CD4-positive, alpha-beta T cell (primary cell): ENCODE measurements around the gene ZBTB33. TPM values are rescaled to one million over a fixed set of nuclear protein-coding genes. Genes with fewer than 3 reads are reported as not detected.
A peak's percentile ranks its signal among the peaks of the same experiment; 100 is the strongest.

ENCODE experiments used
- ATAC-seq: fragments of 200-7000 bp; cut with Tn5 transposase; one replicate; pipeline ENCODE4 v1.10.0; 2022; ENCODE audit warnings: mild to moderate bottlenecking; ENCODE audit not compliant: poor library complexity
- CTCF ChIA-PET: fragments of 350-600 bp; sonication (Branson Sonifier 250); formaldehyde crosslinking; loops from one replicate; lab custom pipeline; 2021; ENCODE audit warnings: antibody characterized with exemption, inconsistent platforms; lab: Charles Lee
- POLR2A ChIA-PET: fragments of 350-600 bp; sonication (Branson Sonifier 250); formaldehyde crosslinking; loops from one replicate; lab custom pipeline; 2021; ENCODE audit warnings: antibody characterized with exemption, inconsistent platforms; lab: Charles Lee
- DNase-seq, 14 experiments: peaks; one replicate each; pipeline ENCODE4 v3.0.0-alpha.2; 2013 to 2020; ENCODE audit warnings: mixed read lengths in 2 of 14
- H3K27ac ChIP-seq, 2 donors: one replicate each; pipeline versions ENCODE4 v1.5.1 to v1.7.0; 2013; ENCODE audit warnings: low read length in 2 of 2, low read depth in 1 of 2, mild to moderate bottlenecking in 1 of 2
- H3K27me3 ChIP-seq, 2 experiments: 1 replicate in 1 of 2; 2 replicates in 1 of 2; pipeline versions ENCODE4 v1.6.1 to v1.7.0; 2013; ENCODE audit warnings: low read length in 2 of 2, control low read depth in 1 of 2, mild to moderate bottlenecking in 1 of 2, moderate library complexity in 1 of 2; ENCODE audit not compliant: insufficient read depth in 2 of 2, control insufficient read depth in 1 of 2
- H3K36me3 ChIP-seq: one replicate; pipeline ENCODE4 v1.6.1; 2013; ENCODE audit warnings: low read length, control low read depth; ENCODE audit not compliant: insufficient read depth
- H3K4me1 ChIP-seq: one replicate; pipeline ENCODE4 v1.6.1; 2013; ENCODE audit warnings: low read length, control low read depth; ENCODE audit not compliant: insufficient read depth
- H3K4me3 ChIP-seq: one replicate; pipeline ENCODE4 v1.5.1; 2013; ENCODE audit warnings: mild to moderate bottlenecking, low read length, moderate library complexity
- H3K9me3 ChIP-seq, 2 experiments: 1 replicate in 1 of 2; 2 replicates in 1 of 2; pipeline versions ENCODE4 v1.6.1 to v1.7.0; 2013; ENCODE audit warnings: low read length in 2 of 2, mild to moderate bottlenecking in 2 of 2, control low read depth in 1 of 2, moderate library complexity in 1 of 2; ENCODE audit not compliant: control insufficient read depth in 1 of 2, insufficient read depth in 1 of 2
- H3K27ac Mint-ChIP-seq: one replicate; pipeline ENCODE4 v1.8.0; 2020; ENCODE audit warnings: mixed read lengths
- H3K27me3 Mint-ChIP-seq: one replicate; pipeline ENCODE4 v1.8.0; 2021; ENCODE audit warnings: mixed read lengths
- H3K36me3 Mint-ChIP-seq: one replicate; pipeline ENCODE4 v1.8.0; 2021; ENCODE audit warnings: low read depth, mixed read lengths
- H3K4me1 Mint-ChIP-seq: one replicate; pipeline ENCODE4 v1.8.0; 2021; ENCODE audit warnings: low read depth, mixed read lengths
- H3K4me3 Mint-ChIP-seq: one replicate; pipeline ENCODE4 v1.8.0; 2020; ENCODE audit warnings: mild to moderate bottlenecking, mixed read lengths
- H3K9me3 Mint-ChIP-seq: one replicate; pipeline ENCODE4 v1.8.0; 2020; ENCODE audit warnings: mixed read lengths
- intact Hi-C, 2 experiments: fragments of 100-400 bp; cut with DNase I in 1 of 2; cut with micrococcal nuclease in 1 of 2; formaldehyde crosslinking; loops; one replicate each; pipeline versions ENCODE4 v1.15.1 to v1.9.0; 2023 to 2025; cut with DNase I, micrococcal nuclease
- total RNA-seq, 174 experiments: library from RNA in 2 of 174; stranded (reverse) in 2 of 174; gene quantifications; one replicate each; pipeline ENCODE4 v1.2.3 and lab custom pipeline; 2021 to 2026
- TF ChIP-seq, protein P1 (sequence below): fragments of 200-600 bp; IDR thresholded peaks from one replicate; pipeline ENCODE4 v1.8.0; 2022; ENCODE audit warnings: antibody characterized with exemption, mild to moderate bottlenecking

The ZBTB33 gene
- total RNA-seq, 2 experiments from 2014 or later: 31.6 to 32.7 TPM

DNA sequence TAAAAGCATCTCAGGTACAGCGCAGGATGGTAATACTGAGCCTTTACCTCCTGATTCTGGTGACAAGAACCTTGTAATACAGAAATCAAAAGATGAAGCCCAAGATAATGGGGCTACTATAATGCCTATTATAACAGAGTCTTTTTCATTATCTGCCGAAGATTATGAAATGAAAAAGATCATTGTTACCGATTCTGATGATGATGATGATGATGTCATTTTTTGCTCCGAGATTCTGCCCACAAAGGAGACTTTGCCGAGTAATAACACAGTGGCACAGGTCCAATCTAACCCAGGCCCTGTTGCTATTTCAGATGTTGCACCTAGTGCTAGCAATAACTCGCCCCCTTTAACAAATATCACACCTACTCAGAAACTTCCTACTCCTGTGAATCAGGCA is 3.2 kb downstream of the ZBTB33 start:
- Mint-ChIP-seq H3K27me3 (no peaks in the 10 kb centered on the region), H3K4me1 (peaks cover 58% of the 10 kb centered on the region), H3K36me3 (peaks cover 65% of the 10 kb centered on the region), H3K27ac (no peak overlapping the region), H3K9me3 (no peaks in the 10 kb centered on the region), H3K4me3 (peak overlapping the region; percentile 20)
- no peaks in the 10 kb centered on the region for H3K4me1 ChIP-seq
- H3K4me3 ChIP-seq: no peak overlapping the region
- no peaks in the 10 kb centered on the region for H3K27me3 ChIP-seq
- no peaks in the 10 kb centered on the region for H3K9me3 ChIP-seq
- TF ChIP-seq, protein P1, sequence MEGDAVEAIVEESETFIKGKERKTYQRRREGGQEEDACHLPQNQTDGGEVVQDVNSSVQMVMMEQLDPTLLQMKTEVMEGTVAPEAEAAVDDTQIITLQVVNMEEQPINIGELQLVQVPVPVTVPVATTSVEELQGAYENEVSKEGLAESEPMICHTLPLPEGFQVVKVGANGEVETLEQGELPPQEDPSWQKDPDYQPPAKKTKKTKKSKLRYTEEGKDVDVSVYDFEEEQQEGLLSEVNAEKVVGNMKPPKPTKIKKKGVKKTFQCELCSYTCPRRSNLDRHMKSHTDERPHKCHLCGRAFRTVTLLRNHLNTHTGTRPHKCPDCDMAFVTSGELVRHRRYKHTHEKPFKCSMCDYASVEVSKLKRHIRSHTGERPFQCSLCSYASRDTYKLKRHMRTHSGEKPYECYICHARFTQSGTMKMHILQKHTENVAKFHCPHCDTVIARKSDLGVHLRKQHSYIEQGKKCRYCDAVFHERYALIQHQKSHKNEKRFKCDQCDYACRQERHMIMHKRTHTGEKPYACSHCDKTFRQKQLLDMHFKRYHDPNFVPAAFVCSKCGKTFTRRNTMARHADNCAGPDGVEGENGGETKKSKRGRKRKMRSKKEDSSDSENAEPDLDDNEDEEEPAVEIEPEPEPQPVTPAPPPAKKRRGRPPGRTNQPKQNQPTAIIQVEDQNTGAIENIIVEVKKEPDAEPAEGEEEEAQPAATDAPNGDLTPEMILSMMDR: no peak
- POLR2A ChIA-PET: interaction anchor here (1.7 kb wide), 1 partner anchor 16 kb away, joined by 3 read pairs; no protein-coding TSS in a partner anchor
- DNase-seq (no peak), ATAC-seq (no peak)
- intact Hi-C loops: loop anchor here (5.0 to 10.0 kb wide), 2 partner anchors 54 to 309 kb away; partner anchors contain the start of gene NKAP (in 1 of the 2)
- no peak overlapping the region for H3K27ac ChIP-seq
- CTCF ChIA-PET: interaction anchor here (1.6 kb wide), 1 partner anchor 56 kb away, joined by 6 read pairs; no protein-coding TSS in a partner anchor
- peaks cover 30% of the 10 kb centered on the region for H3K36me3 ChIP-seq

DNA sequence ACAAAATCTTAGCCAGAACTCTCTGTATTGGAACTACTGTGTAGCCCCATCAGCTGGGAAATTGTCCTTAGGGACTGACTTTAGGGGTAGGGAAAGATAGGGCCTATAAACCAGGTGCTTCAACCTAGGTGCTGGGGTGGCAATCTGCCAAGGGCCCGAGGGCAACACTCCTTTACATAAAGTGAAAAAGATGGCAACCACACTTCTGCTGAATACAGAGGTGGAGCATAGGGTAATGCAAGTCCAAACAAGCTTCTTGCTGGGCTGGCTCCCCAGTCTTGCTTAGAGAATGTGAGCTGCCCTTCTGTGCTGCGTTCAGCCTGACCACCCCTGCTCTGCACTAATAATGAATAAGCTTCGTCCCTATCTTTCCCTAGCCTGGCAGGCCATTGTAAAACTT is 9.8 kb downstream of the ZBTB33 start:
- no peaks in the 10 kb centered on the region for H3K4me1 ChIP-seq
- no peaks in the 10 kb centered on the region for H3K27me3 ChIP-seq
- Mint-ChIP-seq H3K4me1 (peaks cover 20% of the 10 kb centered on the region), H3K9me3 (no peaks in the 10 kb centered on the region), H3K27ac (no peak overlapping the region), H3K36me3 (peaks cover 27% of the 10 kb centered on the region), H3K4me3 (no peak overlapping the region), H3K27me3 (no peaks in the 10 kb centered on the region)
- POLR2A ChIA-PET: interaction anchor here (1.2 kb wide), 1 partner anchor 10 kb away, joined by 6 read pairs; the partner anchor contains the start of gene ZBTB33
- intact Hi-C loops: no loop called here
- CTCF ChIA-PET: no interaction called here
- ATAC-seq (no peak), DNase-seq (no peak)
- no peak overlapping the region for H3K4me3 ChIP-seq
- H3K9me3 ChIP-seq: no peaks in the 10 kb centered on the region
- H3K36me3 ChIP-seq: peaks cover 7% of the 10 kb centered on the region
- TF ChIP-seq, protein P1: no peak
- H3K27ac ChIP-seq: no peak overlapping the region

- H3K27ac ChIP-seq: no peak overlapping the region
- H3K9me3 Mint-ChIP-seq: no peaks in the 10 kb centered on the region
Observed at GRCh38 chrX:120262859-120263708, 12.5 kb downstream of the ZBTB33 start.

More at GRCh38 chrX:120262859-120263708, 12.5 kb downstream of the ZBTB33 start:
- Histone ChIP-seq H3K4me1 (no peaks in the 10 kb centered on the region), H3K4me3 (no peak overlapping the region), H3K9me3 (no peaks in the 10 kb centered on the region), H3K27me3 (no peaks in the 10 kb centered on the region), H3K36me3 (no peaks in the 10 kb centered on the region)
- intact Hi-C loops: no loop called here
- no peak overlapping the region for H3K4me3 Mint-ChIP-seq
- DNase-seq (no peak), ATAC-seq (no peak)
- POLR2A ChIA-PET: interaction anchor here (1.0 kb wide), 1 partner anchor 12 kb away, joined by 3 read pairs; the partner anchor contains the start of gene ZBTB33
- H3K27me3 Mint-ChIP-seq: no peaks in the 10 kb centered on the region
- TF ChIP-seq, protein P1: no peak
- H3K36me3 Mint-ChIP-seq: peaks cover 4% of the 10 kb centered on the region
- H3K4me1 Mint-ChIP-seq: no peaks in the 10 kb centered on the region
- H3K27ac Mint-ChIP-seq: no peak overlapping the region
- CTCF ChIA-PET: interaction anchor here (1.3 kb wide), 1 partner anchor 13 kb away, joined by 3 read pairs; the partner anchor contains the start of gene ZBTB33
